ENCODE results near the gene MRTFA.

DNA sequence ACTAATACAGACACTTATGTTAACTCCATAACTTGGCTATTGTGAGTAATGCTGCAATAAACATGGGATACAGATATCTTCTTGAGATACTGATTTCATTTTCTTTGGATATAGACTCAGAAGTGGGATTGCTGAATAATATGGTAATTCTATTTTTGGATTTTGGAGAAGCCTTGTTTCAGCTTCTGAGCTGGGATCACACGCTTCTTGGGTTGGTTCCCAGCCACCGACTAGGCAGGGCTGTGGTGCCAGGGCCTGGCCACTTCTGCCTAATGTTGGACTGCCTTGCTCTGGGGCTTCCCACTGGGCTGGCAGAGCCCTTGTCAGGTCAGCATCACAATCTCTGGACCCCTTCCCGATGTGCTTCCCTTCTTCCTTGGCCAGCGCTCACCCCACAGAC lies 28.8 kb upstream of the MRTFA start:
- TF ChIP-seq, protein P1, sequence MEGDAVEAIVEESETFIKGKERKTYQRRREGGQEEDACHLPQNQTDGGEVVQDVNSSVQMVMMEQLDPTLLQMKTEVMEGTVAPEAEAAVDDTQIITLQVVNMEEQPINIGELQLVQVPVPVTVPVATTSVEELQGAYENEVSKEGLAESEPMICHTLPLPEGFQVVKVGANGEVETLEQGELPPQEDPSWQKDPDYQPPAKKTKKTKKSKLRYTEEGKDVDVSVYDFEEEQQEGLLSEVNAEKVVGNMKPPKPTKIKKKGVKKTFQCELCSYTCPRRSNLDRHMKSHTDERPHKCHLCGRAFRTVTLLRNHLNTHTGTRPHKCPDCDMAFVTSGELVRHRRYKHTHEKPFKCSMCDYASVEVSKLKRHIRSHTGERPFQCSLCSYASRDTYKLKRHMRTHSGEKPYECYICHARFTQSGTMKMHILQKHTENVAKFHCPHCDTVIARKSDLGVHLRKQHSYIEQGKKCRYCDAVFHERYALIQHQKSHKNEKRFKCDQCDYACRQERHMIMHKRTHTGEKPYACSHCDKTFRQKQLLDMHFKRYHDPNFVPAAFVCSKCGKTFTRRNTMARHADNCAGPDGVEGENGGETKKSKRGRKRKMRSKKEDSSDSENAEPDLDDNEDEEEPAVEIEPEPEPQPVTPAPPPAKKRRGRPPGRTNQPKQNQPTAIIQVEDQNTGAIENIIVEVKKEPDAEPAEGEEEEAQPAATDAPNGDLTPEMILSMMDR (IDR thresholded peaks at IDR 0.05): no peak
- TF ChIP-seq EP300 (IDR thresholded peaks at IDR 0.05) (no peak), POLR2A (IDR thresholded peaks at IDR 0.05) (no peak), POLR2AphosphoS5 (IDR thresholded peaks at IDR 0.05) (no peak)
